Esophagus squamous epithelium (tissue), 5 donors: ENCODE data around the gene ATRNL1. TPM values are rescaled to one million over a fixed set of nuclear protein-coding genes. Genes with fewer than 3 reads are reported as not detected.

Experiments
- DNase-seq: peaks from one replicate; lab custom pipeline; 2025; lab: John Stamatoyannopoulos, UW
- H3K27ac ChIP-seq, 4 donors: fragments of 200-600 bp; sonication (generic); one replicate each; pipeline ENCODE4 v1.5.1; 2016 to 2019; ENCODE audit warnings: mild to moderate bottlenecking in 1 of 4
- H3K27me3 ChIP-seq, 4 donors: fragments of 200-600 bp; sonication (generic); 1 replicate in 3 of 4; 2 replicates in 1 of 4; pipeline versions ENCODE4 v1.5.1 to v1.6.0; 2017 to 2021; ENCODE audit warnings: antibody characterized with exemption in 1 of 4
- H3K36me3 ChIP-seq, 3 donors: fragments of 200-600 bp; sonication (generic); one replicate each; pipeline ENCODE4 v1.5.1; 2016 to 2019
- H3K4me1 ChIP-seq, 3 donors: fragments of 200-600 bp; sonication (generic); one replicate each; pipeline ENCODE4 v1.5.1; 2017 to 2019
- H3K4me3 ChIP-seq, 4 donors: fragments of 200-600 bp; sonication (generic); 1 replicate in 3 of 4; 2 replicates in 1 of 4; pipeline ENCODE4 v1.5.1; 2016 to 2019; ENCODE audit warnings: mild to moderate bottlenecking in 2 of 4, moderate library complexity in 1 of 4
- H3K9me3 ChIP-seq, 3 donors: fragments of 200-600 bp; sonication (generic); one replicate each; pipeline ENCODE4 v1.5.1; 2016 to 2019
- CTCF ChIP-seq, 6 experiments: fragments of 450-650 bp in 4 of 6; fragments of 200-600 bp in 2 of 6; sonication (generic) in 2 of 6; IDR thresholded peaks; one replicate each; pipeline ENCODE4 v1.5.1; 2016 to 2019; ENCODE audit warnings: antibody characterized with exemption in 6 of 6, mild to moderate bottlenecking in 4 of 6, moderate library complexity in 4 of 6
- POLR2A ChIP-seq, 4 donors: fragments of 450-650 bp; IDR thresholded peaks; one replicate each; pipeline ENCODE4 v1.6.1; 2017; ENCODE audit warnings: antibody characterized with exemption in 4 of 4, mild to moderate bottlenecking in 4 of 4, moderate library complexity in 3 of 4
- WGBS, 2 donors: methylation state at CpG; one replicate each; pipeline ENCODE4 v1.1.5; 2018; 5-methylcytosine and 5-hydroxymethylcytosine counted together
- intact Hi-C: fragments of 100-400 bp; cut with DNase I; formaldehyde crosslinking; loops from one replicate; pipeline ENCODE4 v1.15.0; 2022
- total RNA-seq, 4 donors: library from RNA; depleted of rRNA; stranded (reverse); fragments of >200 nt; gene quantifications; one replicate each; pipeline ENCODE4 v1.1.0, GENCODE V29; 2016
- donor health status: DM: yes; HTN: yes; CAD: no.

ATRNL1 gene
- total RNA-seq, 4 donors from 2014 or later, result 0.64 to 15.1 (median 2.6) TPM

- Histone ChIP-seq H3K4me3 (no peak overlapping the region), H3K27ac (no peak overlapping the region), H3K4me1 (no peaks in the 10 kb centered on the region), H3K36me3 (no peaks in the 10 kb centered on the region), H3K9me3 (no peaks in the 10 kb centered on the region), H3K27me3 (no peaks in the 10 kb centered on the region)
- DNase-seq, result no peak
- TF ChIP-seq POLR2A (IDR thresholded peaks at IDR 0.05), result no peak
- TF ChIP-seq CTCF (IDR thresholded peaks at IDR 0.05), result no peak
- 51 to 66% methylated on average over 3 of the region's 3 CpGs for WGBS, 2 donors
- intact Hi-C loops, result no loop called here
Observed at GRCh38 chr10:115989621-115990020, 896.5 kb downstream of the ATRNL1 start.

- WGBS, 2 donors, result 43 to 50% methylated on average over 5 of the region's 5 CpGs
- TF ChIP-seq CTCF (IDR thresholded peaks at IDR 0.05), result no peak
- no peak for TF ChIP-seq POLR2A (IDR thresholded peaks at IDR 0.05)
Observed at GRCh38 chr10:115992236-115992986, 899.2 kb downstream of the ATRNL1 start.

GRCh38 chr10:115996031-115996430 is 902.9 kb downstream of the ATRNL1 start:
- no peak for DNase-seq
- intact Hi-C loops, result no loop called here
- 29 to 31% methylated on average over 1 of the region's 1 CpG for WGBS, 2 donors

More at GRCh38 chr10:115992236-115992986, 899.2 kb downstream of the ATRNL1 start:
- Histone ChIP-seq H3K4me1 (no peaks in the 10 kb centered on the region), H3K9me3 (no peaks in the 10 kb centered on the region), H3K27ac (no peak overlapping the region), H3K36me3 (no peaks in the 10 kb centered on the region), H3K27me3 (no peaks in the 10 kb centered on the region), H3K4me3 (no peak overlapping the region)
- intact Hi-C loops, result no loop called here
- no peak for DNase-seq

GRCh38 chr10:115998301-115998700 is 905.1 kb downstream of the ATRNL1 start:
- Histone ChIP-seq H3K27me3 (no peaks in the 10 kb centered on the region), H3K4me3 (no peak overlapping the region), H3K4me1 (peaks cover 0 to 5% (median 0%) of the 10 kb centered on the region in 3 donors), H3K36me3 (no peaks in the 10 kb centered on the region), H3K9me3 (peaks cover 0 to 3% (median 0%) of the 10 kb centered on the region in 3 donors), H3K27ac (no peak overlapping the region)
- intact Hi-C loops, result no loop called here
- DNase-seq, result no peak
- WGBS, 2 donors, result 75 to 89% methylated on average over 2 of the region's 2 CpGs
- no peak for TF ChIP-seq CTCF (IDR thresholded peaks at IDR 0.05)
- TF ChIP-seq POLR2A (IDR thresholded peaks at IDR 0.05), result no peak

More at GRCh38 chr10:115996031-115996430, 902.9 kb downstream of the ATRNL1 start:
- Histone ChIP-seq H3K9me3 (peaks cover 0 to 3% (median 0%) of the 10 kb centered on the region in 3 donors), H3K4me3 (no peak overlapping the region), H3K27ac (no peak overlapping the region), H3K4me1 (no peaks in the 10 kb centered on the region), H3K36me3 (no peaks in the 10 kb centered on the region), H3K27me3 (no peaks in the 10 kb centered on the region)
- TF ChIP-seq POLR2A (IDR thresholded peaks at IDR 0.05), result no peak
- no peak for TF ChIP-seq CTCF (IDR thresholded peaks at IDR 0.05)

Other genes starting within 250 kb of the ATRNL1 start
- 10 to 100 TPM; 11.0 to 20.6 (median 17.2) TPM for gene TRUB1, start 155.2 kb upstream of the ATRNL1 start, total RNA-seq